Mononuclear cell (primary cell): Measurements from ENCODE around the gene LRTM1. TPM values are rescaled to one million over a fixed set of nuclear protein-coding genes. Genes with fewer than 3 reads are reported as not detected.
A peak's percentile ranks its signal among the peaks of the same experiment; 100 is the strongest.

ENCODE experiments used
- H3K27me3 ChIP-seq: 2 replicates; pipeline ENCODE4 v1.6.0; 2011; ENCODE audit warnings: low read length, control low read depth; ENCODE audit not compliant: insufficient read depth
- H3K4me1 ChIP-seq: 2 replicates; pipeline ENCODE4 v1.5.1; 2011; ENCODE audit warnings: mild to moderate bottlenecking, low read length, control low read depth; ENCODE audit not compliant: insufficient read depth
- H3K4me3 ChIP-seq: 2 replicates; pipeline ENCODE4 v1.5.1; 2011; ENCODE audit warnings: mild to moderate bottlenecking, low read length, moderate library complexity
- H3K9me3 ChIP-seq: 2 replicates; pipeline ENCODE4 v1.5.1; 2011; ENCODE audit warnings: low read depth, mild to moderate bottlenecking, control low read depth, low read length
- total RNA-seq: library from RNA; depleted of rRNA; stranded (reverse); fragments of >200 nt; gene quantifications from one replicate; pipeline ENCODE4 v1.2.3, GENCODE V29; 2012

LRTM1 gene
- total RNA-seq, result not detected

DNA sequence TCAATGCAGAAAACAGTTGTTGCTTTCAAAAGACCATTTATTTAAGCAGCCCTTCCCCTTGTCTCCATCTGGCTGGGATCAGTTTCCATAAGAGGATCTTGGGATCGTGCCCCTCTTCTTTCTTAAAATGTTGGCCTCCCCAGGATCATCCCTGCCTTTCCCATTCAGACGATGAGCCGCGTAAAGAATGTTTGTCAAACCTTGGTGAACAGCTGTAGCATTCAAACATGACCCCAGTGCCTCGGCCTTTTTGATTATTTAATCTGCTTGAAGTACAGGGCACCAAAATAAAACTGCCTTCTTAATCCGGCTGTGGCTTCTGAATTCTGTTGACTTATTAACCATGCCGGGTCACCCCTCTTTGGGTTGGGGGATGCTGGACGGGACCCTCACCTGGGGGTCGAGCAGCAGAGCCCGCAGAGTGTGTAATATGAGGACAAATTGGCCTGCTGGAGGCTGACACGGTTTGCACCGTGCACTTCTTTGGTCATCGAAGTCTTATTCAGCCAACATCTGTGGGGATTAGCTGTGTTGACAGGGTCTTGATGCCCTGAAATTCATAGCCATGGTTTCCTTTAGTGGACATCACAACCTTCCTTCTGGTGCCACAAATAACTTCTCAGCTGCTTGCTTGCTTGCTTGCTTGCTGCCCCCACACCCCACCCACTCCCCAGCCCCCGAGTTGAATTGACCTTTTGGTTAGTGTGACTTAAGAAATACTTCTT is at the start of gene LRTM1:
Gene LRTM1 (minus strand): TSS at position 14 of the 725 bp plus-strand sequence. CDS start 148 bp downstream, outside the sequence.
- no peaks in the 10 kb centered on the region for H3K4me1 ChIP-seq
- H3K9me3 ChIP-seq, result no peaks in the 10 kb centered on the region
- H3K4me3 ChIP-seq, result no peak within 1 kb of the TSS
- no peaks in the 10 kb centered on the region for H3K27me3 ChIP-seq

DNA sequence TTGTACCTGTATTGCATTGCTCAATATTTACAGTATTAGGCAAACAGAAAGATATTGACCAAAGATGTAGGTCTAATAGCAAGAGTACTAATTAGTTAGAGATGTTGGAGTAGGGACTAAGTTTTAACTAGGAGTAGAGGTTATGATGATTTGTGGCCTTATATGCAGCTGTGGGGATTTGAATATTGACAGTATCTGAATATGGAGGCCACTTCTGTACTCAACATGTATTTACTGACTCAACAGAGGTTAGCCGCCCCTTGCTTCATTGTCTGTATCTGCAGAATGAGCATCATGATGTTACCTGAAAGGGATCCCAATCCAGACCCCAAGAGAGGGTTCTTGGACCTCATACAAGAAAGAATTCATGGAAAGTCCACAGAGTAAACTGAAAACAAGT is 49.6 kb upstream of the LRTM1 start:
- H3K4me3 ChIP-seq, result no peak overlapping the region
- no peaks in the 10 kb centered on the region for H3K4me1 ChIP-seq
- H3K27me3 ChIP-seq, result no peaks in the 10 kb centered on the region
- H3K9me3 ChIP-seq, result no peaks in the 10 kb centered on the region

DNA sequence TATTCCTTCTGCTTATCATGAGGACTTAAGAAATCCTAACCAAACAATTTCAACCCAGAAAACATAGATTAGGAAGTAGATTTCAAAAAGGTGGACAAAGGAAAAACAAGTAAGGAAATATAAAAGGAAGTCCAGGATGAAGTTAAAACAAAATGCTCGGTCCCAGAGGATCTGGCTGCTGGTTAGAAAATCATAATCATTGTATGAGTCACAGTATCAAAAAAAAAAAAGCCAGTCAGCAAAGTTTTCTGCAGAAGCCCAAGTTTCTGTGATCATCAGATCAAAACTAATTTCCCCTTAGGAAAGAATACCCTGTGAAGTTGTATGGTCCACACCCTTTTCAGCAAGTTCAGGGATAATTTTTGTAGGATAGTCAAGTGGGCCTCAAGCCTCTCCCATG is 43.0 kb upstream of the LRTM1 start:
- Histone ChIP-seq H3K4me1 (peaks cover 33% of the 10 kb centered on the region), H3K27me3 (no peaks in the 10 kb centered on the region), H3K4me3 (no peak overlapping the region), H3K9me3 (no peaks in the 10 kb centered on the region)

DNA sequence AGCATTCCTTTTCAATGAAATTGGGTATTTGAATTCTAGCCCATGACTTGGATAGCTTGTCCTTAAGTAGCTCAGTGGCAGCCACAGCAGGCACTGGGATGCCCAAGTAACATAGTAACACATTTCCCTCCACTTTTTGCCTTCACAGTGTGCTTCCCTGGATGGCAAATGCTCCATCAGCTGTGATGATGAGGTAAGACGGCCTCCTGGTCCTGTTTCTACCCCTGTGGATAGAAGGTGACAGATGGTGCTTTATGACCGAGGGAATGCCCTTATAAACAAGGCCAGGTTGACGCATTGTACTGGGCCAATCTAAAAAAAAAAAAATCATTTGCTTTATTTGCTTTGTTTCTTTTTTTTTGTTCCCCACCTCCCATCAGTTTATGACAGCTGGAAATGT is 41.8 kb upstream of the LRTM1 start:
- no peaks in the 10 kb centered on the region for H3K27me3 ChIP-seq
- no peak overlapping the region for H3K4me3 ChIP-seq
- peaks cover 45% of the 10 kb centered on the region for H3K4me1 ChIP-seq

DNA sequence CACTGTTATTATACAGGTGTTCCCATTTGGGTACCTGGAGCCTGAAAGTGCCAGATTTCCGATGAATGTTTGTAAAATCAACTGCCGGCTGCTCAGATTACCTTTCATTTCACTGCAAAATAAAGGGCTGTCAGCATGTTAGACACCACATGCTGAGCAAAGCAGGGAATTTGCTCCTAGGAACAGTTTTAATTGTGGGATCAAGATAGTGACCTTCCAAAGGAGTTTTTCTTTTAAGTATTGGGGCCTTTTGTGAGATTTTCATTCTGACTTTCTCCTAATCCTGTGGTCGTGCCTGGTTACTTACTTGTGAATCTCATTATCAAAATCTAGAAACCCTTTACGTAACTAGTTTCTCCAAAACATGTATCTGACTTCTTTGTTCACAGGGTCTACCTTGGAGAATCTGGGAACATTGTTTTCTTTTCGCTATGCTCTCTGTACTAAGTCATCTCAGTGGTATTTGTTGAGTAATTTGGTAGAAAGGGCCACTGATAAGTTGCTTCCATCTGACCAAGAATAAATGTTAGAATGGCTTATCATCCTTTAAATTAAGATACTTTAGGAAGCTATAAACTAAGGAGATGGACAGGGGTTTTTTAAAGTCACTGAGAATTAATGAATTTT is 40.8 kb upstream of the LRTM1 start:
- H3K4me1 ChIP-seq, result peaks cover 55% of the 10 kb centered on the region
- peak overlapping the region; percentile 7 for H3K4me3 ChIP-seq
- H3K27me3 ChIP-seq, result no peaks in the 10 kb centered on the region
- no peaks in the 10 kb centered on the region for H3K9me3 ChIP-seq

More for the DNA sequence above, 41.8 kb upstream of the LRTM1 start:
- H3K9me3 ChIP-seq, result no peaks in the 10 kb centered on the region

DNA sequence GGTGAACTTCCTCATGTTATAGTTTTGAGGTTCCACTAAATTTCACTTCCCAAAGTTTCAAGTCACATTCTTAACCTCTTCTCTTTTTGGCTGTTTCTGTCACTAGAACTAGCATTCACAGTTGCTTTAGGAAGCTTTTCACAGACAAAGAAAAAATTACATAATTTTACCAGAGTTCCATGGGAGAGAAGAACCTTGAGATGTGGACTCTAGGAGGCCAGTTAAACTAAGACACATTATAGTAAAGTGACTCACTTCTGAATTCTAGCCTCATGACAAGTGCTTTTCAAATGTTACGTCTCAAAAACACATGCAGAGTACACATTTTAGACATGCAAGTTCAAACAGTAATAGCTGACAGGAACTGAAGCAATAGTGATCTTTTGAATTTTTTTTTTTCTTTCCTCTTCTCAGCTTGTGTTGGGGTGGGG is 39.9 kb upstream of the LRTM1 start:
- no peak overlapping the region for H3K4me3 ChIP-seq
- H3K27me3 ChIP-seq, result no peaks in the 10 kb centered on the region
- H3K4me1 ChIP-seq, result peaks cover 62% of the 10 kb centered on the region
- H3K9me3 ChIP-seq, result no peaks in the 10 kb centered on the region

DNA sequence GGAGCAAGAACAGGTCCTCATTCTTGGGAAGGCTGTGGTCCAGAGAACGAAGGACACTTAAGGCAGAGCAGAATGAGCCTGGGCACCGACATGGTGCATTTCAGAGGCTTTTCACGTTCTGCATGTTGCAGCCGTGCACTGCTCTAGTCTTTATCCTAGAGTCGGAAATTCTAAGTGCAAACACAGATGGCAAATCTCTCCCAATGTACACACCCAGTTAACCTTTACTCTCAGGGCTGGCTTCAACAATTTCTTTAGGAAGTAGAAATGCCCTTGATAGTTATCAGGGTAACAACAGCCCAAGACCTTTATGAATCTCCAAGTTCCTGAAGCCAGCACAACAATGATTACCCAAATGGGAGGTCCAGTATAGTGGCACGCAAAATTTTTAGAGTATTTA is 39.1 kb upstream of the LRTM1 start:
- Histone ChIP-seq H3K4me3 (no peak overlapping the region), H3K4me1 (peaks cover 62% of the 10 kb centered on the region), H3K9me3 (no peaks in the 10 kb centered on the region), H3K27me3 (no peaks in the 10 kb centered on the region)

DNA sequence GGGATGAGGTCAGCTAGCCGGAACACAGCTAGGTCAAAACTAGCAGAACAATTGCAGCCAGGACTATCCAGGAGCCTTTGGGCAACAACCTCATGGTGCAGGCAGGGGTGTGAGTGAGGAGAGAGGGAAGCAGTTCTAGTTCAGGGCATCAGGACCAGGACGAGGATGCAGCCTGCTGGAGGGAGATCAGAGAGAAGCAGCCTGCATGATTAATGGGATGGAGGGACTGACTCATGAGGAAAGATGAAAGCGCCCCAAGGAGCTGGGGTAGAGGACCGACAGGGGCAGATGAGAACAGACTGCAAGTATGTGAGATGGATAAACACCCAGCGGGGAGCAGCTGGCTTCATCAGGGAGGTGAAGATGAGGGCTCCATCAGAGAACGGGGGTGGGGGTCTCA is 37.9 kb upstream of the LRTM1 start:
- peaks cover 62% of the 10 kb centered on the region for H3K4me1 ChIP-seq
- H3K27me3 ChIP-seq, result no peaks in the 10 kb centered on the region
- H3K4me3 ChIP-seq, result no peak overlapping the region
- no peaks in the 10 kb centered on the region for H3K9me3 ChIP-seq

DNA sequence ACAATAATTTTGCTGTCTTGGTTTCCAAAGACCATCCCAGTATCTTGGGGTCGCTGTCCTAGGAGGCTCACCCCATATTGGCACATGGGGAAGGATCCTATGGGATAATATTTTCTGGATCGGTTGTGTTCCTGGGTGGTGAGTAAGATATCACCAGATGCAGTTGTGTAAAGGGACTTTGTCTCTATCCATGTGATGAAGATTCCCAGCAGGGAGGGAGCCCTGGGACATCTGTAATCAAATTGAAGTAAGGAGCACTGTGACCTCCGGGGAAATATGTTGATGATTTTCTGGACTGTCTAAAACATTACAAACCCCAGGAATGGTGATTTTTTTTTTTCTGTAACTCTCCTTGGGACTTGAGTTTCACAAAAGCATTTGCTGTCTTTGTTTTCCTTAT is 36.2 kb upstream of the LRTM1 start:
- Histone ChIP-seq H3K4me1 (peaks cover 53% of the 10 kb centered on the region), H3K9me3 (no peaks in the 10 kb centered on the region), H3K4me3 (no peak overlapping the region), H3K27me3 (no peaks in the 10 kb centered on the region)

DNA sequence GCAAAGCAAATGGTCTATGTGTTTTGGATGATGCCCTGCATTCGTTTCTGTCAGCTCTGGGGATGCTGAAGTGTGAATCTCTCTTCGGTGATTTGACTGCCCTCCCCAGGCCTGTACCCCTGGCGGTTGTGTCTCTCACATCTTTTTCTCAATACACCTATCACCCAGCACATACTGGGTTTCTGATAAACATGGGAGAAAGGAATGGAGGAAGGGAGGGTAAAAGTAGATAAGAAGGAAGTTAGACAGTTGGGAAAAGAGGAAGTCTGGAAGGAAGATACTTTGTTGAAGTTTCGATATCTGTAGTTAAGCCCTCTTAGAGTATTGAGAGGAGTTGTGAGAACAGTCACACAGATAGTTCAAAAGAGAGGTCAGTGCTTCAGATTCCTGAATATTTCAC is 35.8 kb upstream of the LRTM1 start:
- no peaks in the 10 kb centered on the region for H3K27me3 ChIP-seq
- H3K4me3 ChIP-seq, result no peak overlapping the region
- peaks cover 50% of the 10 kb centered on the region for H3K4me1 ChIP-seq
- H3K9me3 ChIP-seq, result no peaks in the 10 kb centered on the region

DNA sequence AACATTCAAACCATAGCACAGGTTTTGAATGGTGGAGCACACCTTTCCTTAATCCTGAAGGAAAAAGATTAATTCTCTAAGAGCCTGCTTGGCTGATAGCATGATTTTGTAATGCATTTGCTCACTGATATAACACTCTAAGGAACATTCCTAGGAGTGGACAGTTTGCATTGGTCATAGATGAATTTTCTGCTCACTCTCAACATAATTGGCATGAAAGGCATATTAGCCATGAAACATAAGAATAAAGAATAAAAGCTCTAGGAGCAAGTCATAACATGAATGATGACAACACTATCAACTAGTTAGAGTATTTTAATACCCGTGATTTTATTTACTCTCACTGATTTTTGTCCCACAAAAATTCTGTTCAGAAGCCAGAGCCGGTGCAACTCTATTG is 34.3 kb upstream of the LRTM1 start:
- H3K4me1 ChIP-seq, result peaks cover 42% of the 10 kb centered on the region

DNA sequence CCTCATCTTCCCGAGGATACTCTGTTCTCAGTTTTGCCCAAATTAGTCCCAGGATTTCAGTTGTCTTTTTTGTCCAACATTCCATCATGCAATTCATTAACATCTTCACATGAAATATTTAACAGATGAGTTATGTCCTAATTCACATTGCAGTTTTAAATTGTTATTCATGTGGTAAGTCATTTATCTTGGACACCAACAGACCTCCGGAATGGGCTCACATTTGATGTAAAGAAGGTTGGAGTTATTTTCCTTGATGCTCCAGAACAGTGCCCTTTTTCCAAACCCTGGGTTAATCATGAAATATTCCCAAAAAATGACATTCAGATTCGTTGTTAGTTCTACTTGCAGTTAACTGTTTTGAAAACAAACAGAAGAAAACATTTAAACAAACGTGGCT is 32.8 kb upstream of the LRTM1 start:
- H3K27me3 ChIP-seq, result no peaks in the 10 kb centered on the region
- peaks cover 27% of the 10 kb centered on the region for H3K4me1 ChIP-seq
- H3K4me3 ChIP-seq, result no peak overlapping the region
- no peaks in the 10 kb centered on the region for H3K9me3 ChIP-seq

More for the DNA sequence above, 34.3 kb upstream of the LRTM1 start:
- Histone ChIP-seq H3K4me3 (no peak overlapping the region), H3K27me3 (no peaks in the 10 kb centered on the region), H3K9me3 (no peaks in the 10 kb centered on the region)

DNA sequence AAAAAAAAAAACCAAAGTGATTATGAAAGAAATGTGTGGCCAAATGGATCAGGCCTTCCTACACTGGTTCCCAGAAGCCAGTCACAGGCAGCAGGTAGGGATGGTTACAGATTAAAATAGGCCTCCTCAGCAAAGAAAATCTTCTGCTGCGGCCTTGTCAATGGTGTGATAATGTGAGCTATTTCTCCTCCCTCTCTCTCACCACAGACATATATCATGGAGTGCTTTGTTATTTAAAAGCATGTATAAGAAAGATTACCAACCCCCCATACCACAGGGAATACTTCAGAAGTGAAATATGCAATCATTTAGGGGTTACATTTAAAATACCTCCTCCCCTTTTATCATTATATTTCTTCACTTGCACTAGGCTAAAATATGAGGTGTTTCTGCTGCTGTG is 32.2 kb upstream of the LRTM1 start:
- no peaks in the 10 kb centered on the region for H3K9me3 ChIP-seq
- H3K27me3 ChIP-seq, result no peaks in the 10 kb centered on the region
- peaks cover 21% of the 10 kb centered on the region for H3K4me1 ChIP-seq
- H3K4me3 ChIP-seq, result no peak overlapping the region

DNA sequence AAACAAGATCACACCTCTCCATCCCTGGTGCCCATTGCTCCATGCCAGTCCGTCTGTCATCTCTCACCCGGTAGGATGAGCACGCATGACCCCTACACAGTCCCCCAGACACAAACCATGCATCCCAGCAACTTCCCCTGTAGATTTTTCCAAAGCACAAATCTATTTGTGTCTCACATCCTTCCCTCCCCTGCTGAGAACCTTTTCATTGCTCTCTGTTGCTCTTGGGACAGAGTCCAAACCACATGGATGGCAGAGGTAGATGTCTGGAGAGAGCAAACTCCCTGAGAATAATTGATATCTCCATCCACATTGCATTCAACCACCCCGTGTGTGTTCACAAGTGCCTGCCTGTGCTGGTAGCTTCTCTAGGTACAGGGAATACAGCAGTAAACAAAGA is 29.9 kb upstream of the LRTM1 start:
- Histone ChIP-seq H3K9me3 (no peaks in the 10 kb centered on the region), H3K4me1 (no peaks in the 10 kb centered on the region), H3K4me3 (no peak overlapping the region), H3K27me3 (no peaks in the 10 kb centered on the region)

DNA sequence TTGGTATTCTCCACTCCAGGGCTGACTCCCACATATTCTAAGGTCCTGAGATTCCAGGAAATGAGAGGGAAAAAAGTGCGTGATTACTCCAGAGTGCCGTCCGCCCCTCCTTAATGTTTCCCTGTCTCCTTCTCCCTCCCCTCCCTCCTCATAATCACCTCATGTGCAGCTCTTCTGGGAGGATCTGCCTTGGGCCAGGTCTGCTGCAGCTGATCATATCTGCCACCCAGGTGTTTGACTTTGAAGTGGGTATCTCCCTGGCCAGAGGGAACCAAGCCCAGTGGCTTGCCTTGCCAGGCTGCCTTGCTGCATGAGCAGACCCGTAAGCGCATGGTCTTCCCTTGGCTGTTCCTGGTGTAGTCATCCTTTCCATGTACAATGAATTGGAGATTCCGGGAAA is 28.1 kb upstream of the LRTM1 start:
- Histone ChIP-seq H3K9me3 (no peaks in the 10 kb centered on the region), H3K27me3 (no peaks in the 10 kb centered on the region), H3K4me1 (no peaks in the 10 kb centered on the region)

DNA sequence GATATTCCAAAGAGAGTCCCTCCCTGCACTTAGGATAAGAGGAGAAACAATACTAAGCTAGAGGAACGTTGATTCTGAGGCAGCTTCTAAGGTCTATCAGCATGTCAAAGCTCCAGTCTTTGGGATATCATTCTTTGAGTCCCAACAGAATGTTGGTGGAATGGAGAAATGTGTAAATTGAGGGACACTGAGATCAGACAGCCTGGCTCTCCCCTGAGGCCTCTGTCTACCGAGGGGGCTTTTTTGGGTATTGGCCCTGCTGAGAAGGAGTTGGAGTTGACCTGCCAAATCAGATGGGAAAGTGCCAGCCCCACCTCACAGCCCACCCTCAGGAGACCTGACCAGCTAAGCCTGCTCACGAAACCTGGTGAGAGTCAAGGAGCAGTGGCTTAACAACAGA is 27.6 kb upstream of the LRTM1 start:
- Histone ChIP-seq H3K9me3 (no peaks in the 10 kb centered on the region), H3K4me1 (no peaks in the 10 kb centered on the region), H3K27me3 (no peaks in the 10 kb centered on the region), H3K4me3 (no peak overlapping the region)

More for the DNA sequence above, 28.1 kb upstream of the LRTM1 start:
- no peak overlapping the region for H3K4me3 ChIP-seq
